Measurements from ENCODE around the gene ZNF581.

- TF ChIP-seq GABPA (IDR thresholded peaks at IDR 0.05 in 1 of 2, conservative IDR thresholded peaks at IDR 0.05 in 1 of 2) = no peak
- TF ChIP-seq CTCF (IDR thresholded peaks at IDR 0.05; ENCODE audit: low read depth, low read length, missing input control) = no peak
- no peak for TF ChIP-seq FOXA1 (IDR thresholded peaks at IDR 0.05)
- TF ChIP-seq FOXA2 (IDR thresholded peaks at IDR 0.05) = no peak
- TF ChIP-seq YY1 (IDR thresholded peaks at IDR 0.05) = no peak
- TF ChIP-seq MAX (IDR thresholded peaks at IDR 0.05) = no peak
These were observed 13.1 kb downstream of the ZNF581 start for GRCh38 chr19:55656552-55656951.

All from liver (tissue), 3 donors.